Measurements from ENCODE around the gene NLK.
"Not testable (repeated sequence)": the region's sequence is repeated elsewhere in the genome, so short reads cannot be mapped to it uniquely, and the experiment has no call there.

Gene NLK

GRCh38 chr17:28145348-28145747, 102.9 kb downstream of the NLK start:
- no peaks in the 10 kb centered on the region for H3K9me3 ChIP-seq (ENCODE audit: severe bottlenecking)
- TF ChIP-seq CTCF (IDR thresholded peaks at IDR 0.05; ENCODE audit: low read depth, low read length), result no peak
- no peaks in the 10 kb centered on the region for H3K27me3 ChIP-seq (ENCODE audit: insufficient read depth, low read depth, severe bottlenecking)
- no peak overlapping the region for H3K27ac ChIP-seq
- no peak overlapping the region for H3K4me3 ChIP-seq (ENCODE audit: low read depth, low read length)
- no peak for DNase-seq
- H3K36me3 ChIP-seq, result no peaks in the 10 kb centered on the region

GRCh38 chr17:28147017-28147416, 104.5 kb downstream of the NLK start:
- DNase-seq, result no peak
- TF ChIP-seq CTCF (IDR thresholded peaks at IDR 0.05; ENCODE audit: low read depth, low read length), result no peak
- no peak overlapping the region for H3K27ac ChIP-seq
- no peaks in the 10 kb centered on the region for H3K27me3 ChIP-seq (ENCODE audit: insufficient read depth, low read depth, severe bottlenecking)
- no peaks in the 10 kb centered on the region for H3K36me3 ChIP-seq
- H3K9me3 ChIP-seq (ENCODE audit: severe bottlenecking), result no peaks in the 10 kb centered on the region
- H3K4me3 ChIP-seq (ENCODE audit: low read depth, low read length), result no peak overlapping the region

- no peak for TF ChIP-seq CTCF (IDR thresholded peaks at IDR 0.05; ENCODE audit: low read depth, low read length)
- Histone ChIP-seq H3K27me3 (ENCODE audit: insufficient read depth, low read depth, severe bottlenecking) (no peaks in the 10 kb centered on the region), H3K36me3 (no peaks in the 10 kb centered on the region), H3K27ac (peak overlapping the region; percentile 14; the same call in 1 of the 2 replicates), H3K4me3 (ENCODE audit: low read depth, low read length) (no peak overlapping the region), H3K9me3 (ENCODE audit: severe bottlenecking) (no peaks in the 10 kb centered on the region)
- DNase-seq, result peak; percentile 47
Measured at GRCh38 chr17:28151001-28151400, 108.5 kb downstream of the NLK start.

GRCh38 chr17:28154214-28154613, 111.7 kb downstream of the NLK start:
- DNase-seq, result no peak

GRCh38 chr17:28155405-28155804, 112.9 kb downstream of the NLK start:
- not testable (repeated sequence) for H3K27me3 ChIP-seq (ENCODE audit: insufficient read depth, low read depth, severe bottlenecking); H3K4me3 ChIP-seq (ENCODE audit: low read depth, low read length); H3K36me3 ChIP-seq; H3K9me3 ChIP-seq (ENCODE audit: severe bottlenecking); DNase-seq; H3K27ac ChIP-seq

More at GRCh38 chr17:28154214-28154613, 111.7 kb downstream of the NLK start:
- no peak for TF ChIP-seq CTCF (IDR thresholded peaks at IDR 0.05; ENCODE audit: low read depth, low read length)
- H3K36me3 ChIP-seq, result no peaks in the 10 kb centered on the region
- no peak overlapping the region for H3K27ac ChIP-seq
- H3K4me3 ChIP-seq (ENCODE audit: low read depth, low read length), result no peak overlapping the region
- H3K27me3 ChIP-seq (ENCODE audit: insufficient read depth, low read depth, severe bottlenecking), result no peaks in the 10 kb centered on the region
- H3K9me3 ChIP-seq (ENCODE audit: severe bottlenecking), result no peaks in the 10 kb centered on the region

- no peak for TF ChIP-seq CTCF (IDR thresholded peaks at IDR 0.05; ENCODE audit: low read depth, low read length)
- no peak overlapping the region for H3K4me3 ChIP-seq (ENCODE audit: low read depth, low read length)
- no peaks in the 10 kb centered on the region for H3K9me3 ChIP-seq (ENCODE audit: severe bottlenecking)
- H3K36me3 ChIP-seq, result no peaks in the 10 kb centered on the region
- H3K27ac ChIP-seq, result no peak overlapping the region
- no peak for DNase-seq
- no peaks in the 10 kb centered on the region for H3K27me3 ChIP-seq (ENCODE audit: insufficient read depth, low read depth, severe bottlenecking)
Measured at GRCh38 chr17:28159004-28159403, 116.5 kb downstream of the NLK start.

Data from WERI-Rb-1 (cell line).